GM21717 (cell line): ENCODE data around the gene MOB1B.
"Not testable (repeated sequence)": the region's sequence is repeated elsewhere in the genome, so short reads cannot be mapped to it uniquely, and the experiment has no call there.

Experiments
- ATAC-seq: cut with Tn5 transposase; IDR thresholded peaks from one replicate; pipeline ENCODE4 v1.9.1; 2021; ENCODE audit warnings: mild to moderate bottlenecking, moderate library complexity; ENCODE audit not compliant: unreplicated experiment

Gene MOB1B

DNA sequence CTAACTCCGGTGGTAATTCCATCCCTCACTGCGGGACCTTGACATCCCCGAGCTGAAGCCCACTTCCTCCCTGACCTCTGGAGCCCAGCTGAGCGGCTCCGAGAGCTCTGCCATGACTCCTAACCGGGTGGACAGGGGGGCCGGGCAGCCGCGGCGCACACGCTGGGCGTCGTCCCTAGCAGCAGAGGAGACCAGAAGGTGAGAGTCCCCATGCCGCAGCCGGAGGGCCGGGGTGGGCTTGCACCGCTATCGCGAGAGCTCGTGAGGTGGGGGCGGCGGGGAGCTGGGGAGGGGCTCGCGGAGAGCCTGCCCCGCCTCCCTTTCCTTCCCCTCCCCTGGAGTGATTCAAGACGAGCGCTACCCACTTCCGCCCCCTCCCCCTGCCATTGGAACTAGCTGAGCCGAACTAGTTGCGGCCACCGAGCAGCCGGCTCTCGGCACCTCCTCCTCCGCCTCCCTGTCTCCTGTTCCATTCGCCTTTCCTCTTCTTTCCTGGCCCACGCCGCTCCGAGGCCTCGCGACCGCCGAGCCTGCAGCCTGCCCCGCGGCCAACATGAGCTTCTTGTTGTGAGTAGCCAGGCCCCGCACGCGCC is at the start of gene MOB1B:
Gene MOB1B, plus strand, starts transcription at position 386 of the 593 bp plus-strand sequence. Its CDS starts 168 bp downstream, at position 554.
- peak; percentile 97 for ATAC-seq

- ATAC-seq: no peak
These were observed 46.7 kb upstream of the MOB1B start for GRCh38 chr4:70855464-70855863.

GRCh38 chr4:70858454-70858853 is 43.7 kb upstream of the MOB1B start:
- ATAC-seq: no peak

DNA sequence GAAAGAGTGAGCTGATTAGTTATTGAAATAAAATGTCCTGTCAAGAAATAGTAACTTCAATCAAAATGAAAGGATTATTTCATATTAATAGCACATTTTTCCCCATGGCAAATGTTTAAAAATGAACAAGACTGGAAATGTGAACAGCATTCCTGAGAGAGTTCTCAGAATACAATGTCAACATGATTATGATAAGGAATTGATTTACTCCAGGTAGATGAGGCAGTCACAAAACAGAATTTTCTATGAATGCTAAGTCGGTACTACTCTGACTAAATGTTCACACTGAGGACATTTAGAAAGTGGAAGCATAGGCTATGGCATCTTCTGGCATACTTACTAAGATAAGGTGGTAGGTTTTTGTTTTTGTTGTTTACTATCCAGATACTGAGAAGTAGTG is 43.1 kb upstream of the MOB1B start:
- ATAC-seq: no peak

GRCh38 chr4:70863099-70863790 is 38.9 kb upstream of the MOB1B start:
- ATAC-seq: peak; percentile 87

- ATAC-seq: no peak
These were observed 33.4 kb upstream of the MOB1B start for GRCh38 chr4:70868778-70869177.

DNA sequence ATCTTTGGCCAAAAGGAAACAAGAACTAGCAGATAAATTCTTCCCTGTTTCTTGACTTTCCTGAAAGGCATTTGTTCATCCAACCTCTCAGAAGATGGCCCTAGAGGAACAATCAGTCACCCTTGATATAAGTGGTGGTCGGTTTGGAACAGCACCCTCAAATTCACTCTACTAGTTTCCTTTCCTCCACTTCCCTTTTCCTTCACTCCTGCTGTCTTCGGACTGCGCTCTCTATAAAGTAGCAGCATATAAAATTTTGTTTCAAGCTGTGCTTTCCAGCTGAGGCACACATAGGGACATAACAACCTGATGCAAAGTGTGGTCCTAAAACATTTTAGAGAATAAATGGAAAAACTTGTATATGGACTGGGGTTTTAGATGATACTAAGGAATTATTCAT is 29.0 kb upstream of the MOB1B start:
- no peak for ATAC-seq

- peak; percentile 71 for ATAC-seq
These were observed 27.7 kb upstream of the MOB1B start for GRCh38 chr4:70874268-70875156.

DNA sequence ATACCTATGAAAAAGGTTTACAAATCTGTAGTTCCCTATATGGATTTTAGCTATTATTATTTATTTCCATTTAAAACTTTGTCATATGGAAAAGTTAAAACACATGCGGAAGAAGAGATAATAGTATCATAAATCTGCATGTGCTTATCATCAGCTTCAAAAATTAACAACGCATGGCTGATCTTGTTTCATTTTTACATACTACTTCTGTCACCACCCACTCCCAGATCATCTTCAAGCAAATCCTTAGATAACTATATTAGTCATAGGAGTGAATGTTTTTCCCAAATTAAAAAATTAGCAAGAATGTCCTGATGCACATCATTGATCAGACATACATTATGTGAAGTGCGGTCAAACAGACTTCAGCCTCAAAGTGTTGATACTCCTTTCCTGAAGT is 24.6 kb upstream of the MOB1B start:
- no peak for ATAC-seq

DNA sequence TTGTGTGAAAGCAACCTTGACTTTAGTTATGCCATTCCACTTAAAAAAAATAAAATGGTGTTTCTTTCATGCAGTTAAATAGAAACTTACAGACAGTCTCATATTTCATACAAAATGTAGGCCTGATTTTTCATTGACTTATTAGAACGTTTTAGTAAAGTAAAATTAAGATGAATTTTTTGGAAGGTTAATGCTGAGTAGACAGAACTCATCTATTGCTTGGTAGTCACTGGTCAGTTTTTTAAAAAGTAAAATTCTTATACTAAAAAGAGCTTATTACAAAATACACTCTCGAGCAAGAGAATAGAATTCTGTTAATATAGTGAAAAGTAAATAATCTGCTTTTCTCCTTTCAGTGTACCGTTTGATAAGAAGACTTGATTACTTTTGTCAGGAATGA is 21.4 kb upstream of the MOB1B start:
- no peak for ATAC-seq

DNA sequence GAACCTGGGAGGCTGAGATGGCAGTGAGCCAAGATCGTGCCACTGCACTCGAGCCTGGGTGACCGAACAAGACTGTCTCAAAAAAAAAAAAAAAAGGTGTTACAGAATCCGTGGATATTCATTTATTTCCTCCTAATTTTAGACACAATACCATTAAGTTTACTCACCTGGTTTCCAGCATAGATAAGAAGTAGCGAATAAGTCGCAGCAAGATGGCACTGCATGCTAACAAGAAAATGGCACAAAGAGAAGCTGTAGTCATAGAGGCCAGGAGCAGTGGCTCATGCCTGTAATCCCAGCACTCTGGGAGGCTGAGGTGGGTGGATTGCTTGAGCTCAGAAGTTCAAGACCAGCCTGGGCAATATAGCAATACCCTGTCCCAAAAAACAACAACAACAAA is 17.0 kb upstream of the MOB1B start:
- ATAC-seq: no peak

DNA sequence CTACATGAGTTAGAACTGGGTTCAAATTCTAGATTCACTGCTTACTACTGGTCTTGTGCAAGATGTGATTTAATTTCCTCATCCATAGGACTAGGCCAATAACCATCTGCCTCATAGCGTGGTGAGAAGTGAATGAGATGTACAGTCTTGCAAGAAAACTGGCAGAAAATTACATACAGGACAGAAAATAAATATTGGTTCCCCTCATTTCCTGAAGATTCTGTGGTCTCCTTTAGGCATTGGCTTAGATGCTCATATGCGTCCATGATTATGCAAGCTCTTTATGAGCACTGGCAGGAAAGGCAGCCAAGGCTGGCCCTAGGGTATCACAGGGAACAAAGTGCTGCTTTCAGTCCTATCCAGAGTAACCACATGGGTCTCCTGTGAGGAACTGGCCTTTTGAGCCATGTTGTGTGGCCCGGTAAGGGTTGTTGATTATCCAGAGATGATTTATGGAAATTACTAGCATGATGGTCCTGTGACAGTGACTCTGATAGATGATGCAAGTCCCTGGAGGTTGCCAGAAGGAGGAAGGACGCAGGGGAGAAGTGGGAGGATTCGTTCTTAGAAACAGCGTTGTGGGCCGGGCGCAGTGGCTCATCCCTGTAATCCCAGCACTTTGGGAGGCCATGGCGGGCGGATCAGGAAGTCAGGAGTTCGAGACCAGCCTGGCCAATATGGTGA is 9.9 kb upstream of the MOB1B start:
- ATAC-seq: no peak

GRCh38 chr4:70893790-70894189 is 8.4 kb upstream of the MOB1B start:
- no peak for ATAC-seq

DNA sequence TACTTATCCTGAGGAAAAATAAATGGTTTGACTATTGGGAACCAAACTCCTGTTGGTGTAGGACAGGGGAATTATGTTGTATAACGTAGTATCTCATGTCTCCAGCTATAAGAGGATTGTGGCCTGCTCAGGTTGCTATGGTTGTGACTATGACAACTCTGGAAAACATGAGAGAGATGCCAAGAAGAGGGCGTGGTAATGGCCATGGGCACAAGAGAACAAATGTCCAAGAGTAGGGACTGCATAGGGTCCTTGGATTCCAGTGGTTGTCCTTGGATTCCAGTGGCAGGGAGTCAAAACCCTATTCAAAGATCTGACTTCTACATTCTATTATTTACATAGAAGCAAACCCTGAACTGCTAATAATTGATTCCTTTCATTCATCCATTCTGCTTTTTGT is 6.8 kb upstream of the MOB1B start:
- ATAC-seq: no peak

DNA sequence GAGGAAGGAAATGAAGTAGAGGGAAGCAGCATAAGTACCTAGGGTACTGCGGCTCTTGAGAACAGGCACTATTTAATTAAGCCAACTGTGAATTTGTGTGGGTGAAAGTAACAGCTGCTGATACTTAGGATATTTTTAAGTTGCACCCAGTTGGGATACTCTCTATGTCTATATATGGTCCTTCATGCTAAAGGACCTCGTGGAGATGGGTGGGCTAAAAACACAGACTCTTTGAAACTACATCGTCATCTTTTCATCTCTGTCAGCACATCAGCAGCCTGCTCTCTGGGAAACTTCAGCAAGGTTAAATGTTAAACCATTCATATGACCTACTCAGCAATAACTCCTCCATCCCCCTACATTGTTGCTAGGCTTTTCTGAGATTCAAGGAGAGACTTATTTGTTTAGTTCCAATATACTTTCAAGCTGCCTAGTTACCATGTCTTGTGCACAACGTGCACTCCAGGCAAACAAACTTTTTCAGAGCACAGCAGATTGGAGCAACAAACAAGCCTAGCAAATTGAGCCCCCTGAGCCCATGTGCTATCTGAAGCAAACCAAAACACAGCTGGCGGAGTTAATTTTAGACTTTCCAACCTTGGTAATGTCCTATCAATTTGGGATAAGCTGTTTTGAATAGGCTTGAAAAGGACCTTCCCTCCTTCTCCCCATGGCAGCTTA is 6.2 kb upstream of the MOB1B start:
- ATAC-seq: no peak

DNA sequence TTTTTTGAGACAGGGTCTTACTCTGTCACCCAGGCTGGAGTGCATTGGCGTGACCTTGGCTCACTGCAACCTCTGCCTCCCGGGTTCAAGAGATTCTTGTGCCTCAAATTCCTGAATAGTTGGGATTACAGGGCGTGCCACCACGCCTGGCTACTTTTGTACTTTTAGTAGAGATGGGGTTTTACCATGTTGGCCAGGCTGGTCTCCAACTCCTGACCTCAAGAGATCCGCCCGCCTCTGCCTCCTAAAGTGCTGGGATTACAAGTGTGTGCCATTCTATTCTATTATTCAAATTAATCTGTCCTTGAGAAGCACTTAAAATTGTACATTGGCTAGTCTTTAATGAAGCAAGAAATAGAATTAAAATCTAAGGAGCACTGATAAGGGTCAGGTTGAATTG is 3.6 kb upstream of the MOB1B start:
- ATAC-seq: not testable (repeated sequence)

- ATAC-seq: no peak
These were observed 574 bp upstream of the MOB1B start for GRCh38 chr4:70901607-70901983.

DNA sequence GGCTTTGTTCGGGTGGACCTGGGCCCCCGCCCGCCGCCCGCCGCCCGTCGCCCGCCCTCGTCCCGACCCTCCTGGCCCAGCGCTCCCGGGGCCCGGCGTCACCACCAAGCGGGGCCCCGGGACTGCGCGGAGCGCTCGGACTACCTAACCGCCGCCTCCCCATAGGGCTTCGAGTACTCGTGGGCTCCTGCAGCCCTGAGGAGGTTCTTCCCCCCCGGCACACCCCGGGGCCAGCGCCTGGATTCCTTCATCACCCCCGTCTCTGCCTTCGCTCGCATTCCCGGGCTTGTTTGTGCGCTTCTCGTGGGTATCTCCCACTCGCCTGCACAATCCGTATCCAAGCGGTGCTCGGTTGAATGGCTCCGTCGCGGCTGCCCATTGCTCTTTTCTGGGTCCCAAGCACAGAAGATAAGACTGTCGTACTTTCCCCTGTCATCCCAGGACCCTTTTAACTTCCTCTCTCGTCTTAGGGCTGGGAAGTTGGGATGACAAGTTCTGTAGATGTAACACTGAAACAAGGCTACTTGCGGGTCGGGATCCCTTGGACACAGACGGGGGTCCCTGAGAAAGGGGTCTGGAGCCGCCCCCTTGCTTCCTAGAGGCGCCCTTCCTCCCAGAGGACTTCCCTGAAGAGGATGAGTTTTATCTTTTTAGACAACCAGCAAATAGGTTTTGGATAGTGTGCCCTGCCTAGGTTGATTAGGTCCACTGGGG is 565 bp downstream of the MOB1B start:
- peak; percentile 62 for ATAC-seq

DNA sequence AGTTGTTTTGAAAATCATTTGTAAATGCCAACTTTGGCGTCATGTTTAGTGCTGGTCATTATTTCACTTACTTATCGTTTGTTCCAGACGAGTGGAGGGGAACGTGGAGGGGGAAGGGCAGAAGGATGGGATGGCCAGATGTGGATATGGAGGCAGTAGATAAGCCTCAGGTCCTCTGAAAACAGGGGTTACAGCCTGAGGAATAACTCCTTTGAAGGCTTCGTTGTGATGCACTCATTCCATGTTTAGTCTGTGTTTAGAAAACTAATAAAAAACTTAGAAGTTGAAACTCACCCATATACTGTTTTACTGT is 1.1 kb downstream of the MOB1B start:
- no peak for ATAC-seq

DNA sequence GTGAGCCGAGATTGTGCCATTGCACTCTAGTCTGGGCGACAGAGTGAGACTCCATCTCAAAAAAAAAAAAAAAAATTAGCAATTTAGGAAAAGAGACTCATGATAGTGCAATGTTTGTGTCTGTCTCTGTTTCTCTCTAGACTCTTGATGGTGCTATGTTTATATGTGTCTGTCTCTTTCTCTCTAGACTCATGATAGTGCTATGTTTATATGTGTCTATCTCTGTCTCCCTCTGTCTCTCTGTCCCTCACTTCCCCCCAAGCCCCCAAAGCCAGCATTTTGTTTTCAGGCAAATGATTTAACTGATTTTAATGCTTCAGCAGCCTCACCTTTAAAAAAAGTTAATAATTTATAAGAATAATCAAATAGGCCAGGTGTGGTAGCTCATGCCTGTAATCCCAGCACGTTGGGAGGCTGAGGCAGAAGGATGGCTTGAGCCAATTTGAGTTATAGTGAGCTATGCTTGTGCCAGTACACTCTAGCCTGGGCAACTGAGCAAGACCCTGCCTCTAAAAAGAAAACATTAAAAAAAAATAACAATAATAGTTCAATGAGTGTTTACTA is 6.9 kb downstream of the MOB1B start:
- no peak for ATAC-seq
